Uterus (tissue), 2 donors: ENCODE measurements around the gene HS6ST3.
"Not testable (repeated sequence)": the region's sequence is repeated elsewhere in the genome, so short reads cannot be mapped to it uniquely, and the experiment has no call there.

Experiments
- POLR2A ChIP-seq, 2 donors: fragments of 450-650 bp; IDR thresholded peaks; one replicate each; pipeline ENCODE4 v1.6.1; 2016; ENCODE audit warnings: antibody characterized with exemption in 2 of 2, mild to moderate bottlenecking in 1 of 2, moderate library complexity in 1 of 2
- TF ChIP-seq, protein P1 (sequence below), 4 experiments: fragments of 200-600 bp in 2 of 4; fragments of 450-650 bp in 2 of 4; sonication (generic) in 2 of 4; IDR thresholded peaks; one replicate each; pipeline ENCODE4 v1.5.1; 2016 to 2019; ENCODE audit warnings: antibody characterized with exemption in 4 of 4, mild to moderate bottlenecking in 2 of 4, moderate library complexity in 1 of 4

DNA sequence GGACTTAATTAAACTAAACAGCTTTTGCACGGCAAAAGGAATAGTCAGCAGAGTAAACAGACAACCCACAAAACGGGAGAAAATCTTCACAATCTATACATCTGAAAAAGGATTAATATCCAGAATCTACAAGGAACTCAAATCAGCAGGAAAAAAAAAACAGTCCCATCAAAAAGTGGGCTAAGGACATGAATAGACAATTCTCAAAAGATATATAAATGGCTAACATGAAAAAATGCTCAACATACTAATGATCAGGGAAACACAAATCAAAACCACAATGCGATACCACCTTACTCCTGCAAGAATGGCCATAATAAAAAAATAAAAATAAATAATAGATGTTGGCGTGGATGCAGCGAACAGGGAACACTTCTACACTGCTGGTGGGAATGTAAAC is 38.4 kb upstream of the HS6ST3 start:
- TF ChIP-seq POLR2A (IDR thresholded peaks at IDR 0.05): not testable (repeated sequence)
- TF ChIP-seq, protein P1, sequence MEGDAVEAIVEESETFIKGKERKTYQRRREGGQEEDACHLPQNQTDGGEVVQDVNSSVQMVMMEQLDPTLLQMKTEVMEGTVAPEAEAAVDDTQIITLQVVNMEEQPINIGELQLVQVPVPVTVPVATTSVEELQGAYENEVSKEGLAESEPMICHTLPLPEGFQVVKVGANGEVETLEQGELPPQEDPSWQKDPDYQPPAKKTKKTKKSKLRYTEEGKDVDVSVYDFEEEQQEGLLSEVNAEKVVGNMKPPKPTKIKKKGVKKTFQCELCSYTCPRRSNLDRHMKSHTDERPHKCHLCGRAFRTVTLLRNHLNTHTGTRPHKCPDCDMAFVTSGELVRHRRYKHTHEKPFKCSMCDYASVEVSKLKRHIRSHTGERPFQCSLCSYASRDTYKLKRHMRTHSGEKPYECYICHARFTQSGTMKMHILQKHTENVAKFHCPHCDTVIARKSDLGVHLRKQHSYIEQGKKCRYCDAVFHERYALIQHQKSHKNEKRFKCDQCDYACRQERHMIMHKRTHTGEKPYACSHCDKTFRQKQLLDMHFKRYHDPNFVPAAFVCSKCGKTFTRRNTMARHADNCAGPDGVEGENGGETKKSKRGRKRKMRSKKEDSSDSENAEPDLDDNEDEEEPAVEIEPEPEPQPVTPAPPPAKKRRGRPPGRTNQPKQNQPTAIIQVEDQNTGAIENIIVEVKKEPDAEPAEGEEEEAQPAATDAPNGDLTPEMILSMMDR (IDR thresholded peaks at IDR 0.05): not testable (repeated sequence)
